GM21737 (cell line): ENCODE results near the gene OTUB2.
A peak's percentile ranks its signal among the peaks of the same experiment; 100 is the strongest.

Source experiments
- ATAC-seq: cut with Tn5 transposase; IDR thresholded peaks from one replicate; pipeline ENCODE4 v1.9.1; 2021; ENCODE audit warnings: mild to moderate bottlenecking, moderate library complexity; ENCODE audit not compliant: unreplicated experiment

The OTUB2 gene

DNA sequence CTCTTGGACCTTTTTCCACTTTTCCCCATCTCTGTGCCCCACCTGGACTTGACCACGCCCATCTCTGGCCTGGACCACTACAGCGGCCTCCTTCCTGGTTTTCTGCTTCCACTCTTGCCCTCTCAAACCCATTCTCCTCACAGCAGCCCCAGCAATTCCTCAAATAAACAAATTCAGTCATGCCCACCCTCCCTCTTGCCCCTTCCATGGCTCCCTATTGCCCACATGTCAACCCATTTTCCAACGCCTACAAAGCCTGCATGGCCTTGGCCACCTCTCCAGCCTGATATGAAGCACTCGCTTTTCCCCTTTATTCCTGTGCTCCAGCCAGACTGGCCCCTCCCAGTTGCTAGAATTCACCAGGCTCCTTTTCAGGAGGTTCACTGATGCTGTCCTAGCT is 5.9 kb upstream of the OTUB2 start:
- no peak for ATAC-seq

DNA sequence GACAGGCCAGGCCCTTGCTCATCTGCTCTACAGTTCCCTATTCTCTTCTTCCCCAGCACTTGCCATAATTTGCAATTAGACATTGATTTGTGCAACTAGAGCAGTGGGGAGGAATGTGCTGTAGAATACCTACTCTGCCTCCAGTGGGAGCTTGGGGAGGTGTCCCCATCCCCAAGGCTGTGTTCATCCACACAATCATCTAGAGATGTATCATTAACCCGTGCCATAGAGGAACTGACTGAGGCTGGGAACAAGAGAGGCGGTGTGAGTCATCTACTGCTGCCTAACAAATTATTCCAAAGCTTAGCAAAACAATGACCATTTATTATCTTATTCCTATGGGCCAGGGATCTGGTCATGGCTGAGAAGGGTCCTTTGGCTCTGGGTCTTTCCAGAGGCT is 5.1 kb upstream of the OTUB2 start:
- ATAC-seq, result no peak

DNA sequence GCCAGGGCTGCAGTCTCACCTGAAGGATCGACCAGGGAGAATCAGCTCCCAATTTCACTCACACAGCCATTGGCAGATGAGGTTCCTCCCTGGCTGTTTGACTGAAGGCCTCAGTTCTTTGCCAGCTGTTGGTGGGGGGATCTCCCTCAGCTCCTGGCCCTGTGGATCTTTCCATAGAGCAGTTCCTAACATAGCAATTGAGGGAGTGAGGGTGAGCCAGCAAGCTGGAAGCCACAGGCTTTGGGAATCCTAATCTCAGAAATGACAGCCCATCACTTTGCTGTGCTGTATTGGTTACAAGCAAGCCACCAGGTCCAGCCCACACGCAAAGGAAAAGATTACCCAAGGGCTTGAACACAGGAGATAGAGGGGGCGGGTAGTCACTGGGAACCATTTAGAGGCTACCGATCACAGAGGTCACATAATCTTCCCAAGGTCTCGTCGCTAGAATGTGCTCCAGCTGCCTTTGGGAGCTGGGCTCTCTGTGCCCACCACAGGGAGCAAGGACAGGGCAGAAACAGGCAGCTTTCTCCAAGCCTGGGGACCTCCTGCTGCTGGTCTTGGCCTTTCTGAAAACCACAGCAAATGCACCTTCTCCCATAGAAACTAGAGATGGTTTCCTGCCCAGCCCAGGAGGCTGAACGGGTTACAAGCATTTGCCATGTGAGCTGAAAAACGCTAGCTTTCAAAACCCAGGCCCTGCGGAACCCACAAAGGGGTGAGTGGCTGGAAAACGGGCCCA is 4.6 kb upstream of the OTUB2 start:
- no peak for ATAC-seq

DNA sequence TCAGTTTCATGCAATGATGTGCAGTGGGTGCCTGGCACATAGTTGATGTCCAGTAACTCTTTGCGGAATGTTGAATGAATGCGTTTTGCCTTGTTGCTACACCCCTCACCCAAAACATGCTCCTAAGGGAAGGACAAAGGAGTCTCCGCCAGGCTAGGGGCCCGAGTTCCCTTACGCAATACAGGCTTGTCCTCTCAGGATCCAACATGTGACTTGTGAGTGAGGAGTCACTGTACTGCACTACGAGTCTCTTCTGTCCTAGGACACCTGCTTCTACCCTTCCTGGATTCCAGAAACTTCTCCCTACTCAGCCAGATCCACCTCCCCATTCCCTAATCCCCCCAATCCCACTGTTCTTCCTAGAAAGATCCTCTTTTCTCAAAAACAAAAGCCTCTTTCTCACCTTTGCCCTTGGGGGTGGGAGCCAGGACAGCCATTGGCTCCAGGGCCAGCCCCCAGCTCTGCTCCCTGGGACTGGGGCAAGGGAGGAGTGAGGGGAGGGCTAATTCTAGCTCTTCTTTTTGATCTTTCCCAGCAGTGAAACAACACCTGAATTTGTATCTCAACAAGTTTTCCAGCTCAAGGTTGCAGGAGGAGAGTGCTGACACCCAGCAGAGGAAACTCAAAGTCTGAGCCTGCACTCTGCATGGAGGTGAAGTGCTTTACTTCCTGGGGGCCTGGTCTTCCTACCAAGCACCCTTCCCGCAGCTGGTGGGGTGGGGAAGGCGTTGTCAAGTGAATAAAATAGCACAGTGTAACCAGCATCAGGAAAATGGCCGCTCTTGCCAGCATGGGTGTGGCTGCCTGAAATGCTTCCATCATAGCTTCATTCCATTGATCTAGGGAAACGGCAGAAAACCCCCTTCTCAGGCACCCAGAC is 3.4 kb upstream of the OTUB2 start:
- ATAC-seq, result no peak

DNA sequence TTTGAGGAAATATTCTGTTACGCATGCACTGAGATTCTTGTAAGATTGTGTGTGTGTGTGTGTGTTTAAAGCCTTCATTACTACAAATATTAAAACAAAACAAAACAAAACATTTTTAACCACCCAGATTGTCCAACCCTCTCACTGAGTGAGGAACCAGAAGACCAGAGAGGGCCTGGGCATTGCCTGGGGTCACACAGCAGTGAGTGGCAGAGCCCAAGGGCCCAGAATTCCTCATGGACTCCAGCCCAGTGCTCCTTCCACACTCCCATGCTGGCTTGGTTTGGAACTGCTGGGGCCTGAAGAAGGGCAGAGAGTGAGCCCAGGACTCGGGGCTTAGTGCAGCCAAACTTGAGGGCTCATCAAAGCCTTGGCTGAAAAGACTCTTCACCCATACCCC is 1.6 kb upstream of the OTUB2 start:
- ATAC-seq, result no peak

DNA sequence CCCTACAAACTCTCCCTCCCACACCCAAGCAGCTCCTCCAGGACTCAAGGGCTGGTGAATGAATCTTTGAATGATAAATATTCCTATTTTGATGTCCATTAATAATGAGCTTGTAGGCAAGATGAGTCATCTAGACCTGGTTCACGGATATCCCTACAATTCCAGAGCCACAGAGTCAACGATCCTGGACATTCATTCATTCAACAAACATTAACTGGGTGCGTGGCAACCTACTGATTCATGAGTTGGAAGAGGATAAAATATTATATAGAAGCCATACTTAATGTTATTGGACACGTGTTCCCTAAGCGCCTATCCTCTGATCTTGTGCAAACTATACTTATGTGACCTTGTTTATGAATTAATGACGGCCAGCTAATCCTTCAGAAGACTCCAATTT is 420 bp upstream of the OTUB2 start:
- no peak for ATAC-seq

DNA sequence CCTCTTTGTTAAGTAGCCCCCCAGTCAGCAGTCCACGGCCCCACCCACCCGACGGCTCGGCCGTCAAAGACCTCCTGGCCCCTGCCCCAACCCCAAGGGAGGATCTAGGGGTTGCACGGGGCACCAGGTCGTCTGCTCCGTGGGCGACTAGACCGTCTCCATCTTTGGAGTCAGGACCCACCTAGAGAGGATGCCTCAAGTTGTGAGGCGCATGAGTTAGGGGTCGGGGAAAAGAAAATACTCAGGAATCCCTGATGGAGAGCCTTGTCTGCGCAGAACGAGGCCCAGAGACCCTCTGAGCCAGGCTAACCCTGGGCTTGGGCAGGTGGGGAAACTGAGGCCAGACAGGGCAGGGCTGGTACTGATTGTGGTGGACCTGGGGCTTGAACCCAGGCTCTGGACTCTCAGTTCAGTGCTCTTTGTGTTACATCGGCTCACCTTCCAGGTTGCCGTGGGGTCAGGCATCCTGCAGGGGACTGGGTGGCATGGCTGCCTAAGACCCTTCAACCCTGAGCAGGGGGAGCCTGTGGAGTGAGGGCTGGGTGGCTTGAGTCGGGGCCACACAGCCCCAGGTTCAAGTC is 839 bp downstream of the OTUB2 start:
- ATAC-seq, result no peak

DNA sequence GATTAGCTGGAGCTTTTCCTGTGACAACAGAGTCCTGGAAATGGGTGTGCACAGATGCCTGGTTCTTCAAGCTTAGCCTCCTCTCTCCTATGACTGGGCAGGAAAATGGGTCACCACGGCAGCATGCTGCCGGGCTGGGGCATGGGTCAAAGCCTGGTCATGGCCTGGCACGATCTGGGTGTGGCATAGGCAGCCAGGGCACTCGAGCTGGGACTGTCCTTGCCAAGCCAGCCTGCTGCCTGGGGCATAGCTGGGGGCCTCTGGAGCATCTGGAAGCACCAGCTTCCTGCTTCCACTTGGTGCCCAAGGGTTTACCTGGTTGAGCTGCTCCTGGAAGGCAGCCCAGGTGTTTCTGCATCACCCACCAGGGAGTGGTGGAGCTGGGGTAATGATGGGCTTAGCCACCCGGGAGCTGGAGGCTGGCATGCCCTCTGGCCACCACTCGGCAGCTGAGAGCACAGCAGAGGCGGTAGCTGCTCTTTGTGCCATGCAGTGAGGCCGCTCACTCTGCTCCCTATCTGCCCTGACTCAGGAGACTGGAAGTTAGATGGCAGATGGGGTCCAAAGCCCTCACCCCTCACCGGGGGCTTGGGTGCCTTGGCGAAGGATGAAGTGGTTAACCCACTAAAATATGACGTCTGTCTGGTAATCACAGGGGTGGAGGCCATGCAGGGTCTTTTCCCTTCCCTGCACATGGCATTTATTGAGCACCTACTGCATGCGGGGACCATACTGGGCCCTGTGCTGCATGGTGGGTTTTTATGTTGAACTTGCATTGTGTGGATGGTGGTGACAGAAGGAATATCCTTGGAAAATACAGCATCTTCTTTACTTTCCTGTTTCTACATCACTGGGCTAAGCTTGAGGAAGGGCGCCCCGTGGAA is 1.7 kb downstream of the OTUB2 start:
- no peak for ATAC-seq

DNA sequence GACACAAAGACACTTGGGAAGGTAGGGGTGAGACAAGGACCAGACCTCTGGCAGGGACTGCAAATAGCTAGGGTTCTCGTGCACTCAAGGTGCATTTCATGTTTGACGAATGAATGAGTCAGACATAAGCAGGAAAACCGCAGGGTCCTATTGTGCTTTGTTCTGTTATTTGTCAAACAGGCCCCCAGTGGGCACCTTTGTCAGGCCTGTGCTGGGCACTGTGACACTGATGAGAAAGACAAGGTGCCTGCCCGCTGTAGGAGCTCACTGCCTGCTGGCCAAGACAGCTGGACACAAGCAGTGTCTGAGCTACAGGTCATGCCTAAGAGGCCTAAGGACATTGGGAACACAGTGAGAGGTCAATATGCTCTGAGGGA is 2.3 kb downstream of the OTUB2 start:
- no peak for ATAC-seq

DNA sequence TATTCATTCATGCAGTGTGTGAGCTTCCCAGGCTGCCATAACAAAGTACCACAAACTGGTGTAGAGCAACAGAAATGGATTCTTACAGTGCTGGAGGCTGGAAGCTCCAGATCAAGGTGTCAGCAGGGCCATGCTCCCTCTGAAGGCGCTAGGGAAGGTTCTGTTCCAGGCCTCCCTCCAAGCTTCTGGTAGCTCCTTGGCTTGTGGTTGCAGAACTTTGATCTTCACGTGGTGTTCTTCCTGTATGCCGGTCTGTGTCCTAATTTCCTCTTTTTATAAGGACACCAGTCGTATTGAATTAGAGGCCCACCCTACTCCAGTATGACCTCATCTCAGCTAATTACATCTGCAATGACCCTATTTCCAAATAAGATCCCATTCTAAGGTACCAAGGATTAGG is 3.1 kb downstream of the OTUB2 start:
- no peak for ATAC-seq

DNA sequence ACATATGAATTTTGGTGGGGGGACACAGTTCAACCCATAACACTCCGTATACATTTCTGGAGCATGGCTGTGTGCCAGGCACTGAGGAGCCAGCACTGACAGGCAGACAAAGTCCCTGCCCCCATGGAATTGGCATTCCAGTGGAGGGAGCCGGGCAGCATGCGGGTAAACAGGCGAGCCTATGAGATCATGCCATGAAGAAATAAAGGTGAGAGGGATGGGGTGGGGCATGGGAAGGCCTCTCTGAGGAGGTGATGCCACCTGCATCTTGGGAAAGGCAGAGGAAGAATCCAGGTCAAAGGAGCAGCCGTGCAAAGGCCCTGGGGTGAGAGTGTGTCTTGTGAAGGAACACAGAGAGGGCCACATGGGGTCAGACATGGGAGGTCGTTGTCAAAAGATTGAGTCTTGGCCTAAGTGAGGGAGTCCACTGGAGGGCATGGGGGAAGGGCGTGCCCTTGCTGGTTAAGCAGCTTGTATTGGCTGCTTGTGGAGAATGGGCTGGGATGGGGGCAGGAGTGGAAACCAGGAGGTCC is 3.6 kb downstream of the OTUB2 start:
- ATAC-seq, result no peak

DNA sequence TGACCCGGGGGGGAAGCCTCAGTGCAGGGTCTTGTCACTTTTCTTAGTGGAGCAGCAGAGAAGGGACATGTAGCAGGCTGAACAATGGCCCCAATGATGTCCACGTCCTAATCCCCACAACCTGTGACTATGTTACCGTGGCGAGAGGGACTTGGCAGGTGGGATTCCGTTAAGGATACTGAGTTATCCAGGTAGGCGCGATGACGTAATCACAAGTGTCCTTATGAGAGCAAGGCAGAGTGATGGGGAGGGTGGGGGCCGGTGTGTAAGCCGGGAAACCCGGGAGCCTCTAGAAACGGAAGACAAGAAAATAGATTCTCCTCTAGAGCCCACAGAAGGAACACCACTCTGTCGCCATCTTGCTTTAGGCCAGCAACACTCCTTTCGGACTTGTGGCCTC is 4.4 kb downstream of the OTUB2 start:
- ATAC-seq, result no peak

DNA sequence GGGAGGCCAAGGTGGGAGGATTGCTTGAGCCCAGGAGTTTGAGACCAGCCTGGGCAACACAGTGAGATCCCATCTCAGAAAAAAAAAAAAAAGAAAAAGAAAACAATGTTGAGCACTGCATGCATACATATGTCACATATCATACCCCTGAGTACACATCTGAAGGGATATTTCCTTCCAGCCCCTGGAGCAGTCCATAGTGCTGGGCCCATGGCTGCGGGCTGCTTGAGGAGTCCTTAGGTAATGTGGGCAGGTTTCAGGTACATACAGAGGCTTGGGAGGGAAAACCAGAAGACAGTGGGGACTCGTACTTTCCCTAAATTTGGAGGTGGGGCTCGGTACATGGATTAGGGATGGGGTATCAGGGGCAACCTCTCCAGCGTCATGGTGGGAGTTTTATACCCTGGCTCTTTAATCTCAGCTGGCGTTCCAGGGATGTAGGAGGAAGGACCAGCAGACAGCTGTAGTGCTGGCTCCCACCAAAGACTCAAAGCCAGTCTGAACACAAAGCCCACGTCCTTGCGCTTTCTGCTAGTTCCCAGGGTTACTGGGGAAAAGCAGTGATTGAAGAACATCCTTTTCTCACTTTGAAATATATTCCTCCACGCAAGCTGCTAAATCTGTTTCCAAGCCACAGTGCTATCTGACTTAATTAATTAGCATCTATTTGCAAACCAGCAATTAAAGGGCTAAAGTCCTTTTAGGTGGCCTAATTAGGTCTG is 5.2 kb downstream of the OTUB2 start:
- ATAC-seq, result no peak

DNA sequence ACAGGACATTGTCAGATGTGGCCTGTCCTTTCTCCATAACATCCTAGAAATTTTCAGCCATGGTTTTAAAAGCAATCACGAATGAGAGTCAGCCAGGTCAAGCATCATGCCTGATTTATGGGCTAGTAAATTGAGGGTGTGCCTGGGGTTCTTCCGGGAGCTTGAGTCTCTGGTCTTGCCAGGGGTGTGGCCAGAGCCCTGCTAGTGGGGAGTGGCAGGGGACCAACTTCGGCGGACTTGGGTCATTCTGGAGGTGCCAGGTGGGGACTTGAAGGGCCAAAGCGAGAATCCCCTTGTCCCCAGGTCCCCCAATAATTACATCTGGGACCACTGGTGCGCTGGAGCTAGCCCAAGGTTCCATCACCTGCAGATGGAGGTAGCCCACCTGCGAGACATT is 5.7 kb downstream of the OTUB2 start:
- ATAC-seq, result no peak

DNA sequence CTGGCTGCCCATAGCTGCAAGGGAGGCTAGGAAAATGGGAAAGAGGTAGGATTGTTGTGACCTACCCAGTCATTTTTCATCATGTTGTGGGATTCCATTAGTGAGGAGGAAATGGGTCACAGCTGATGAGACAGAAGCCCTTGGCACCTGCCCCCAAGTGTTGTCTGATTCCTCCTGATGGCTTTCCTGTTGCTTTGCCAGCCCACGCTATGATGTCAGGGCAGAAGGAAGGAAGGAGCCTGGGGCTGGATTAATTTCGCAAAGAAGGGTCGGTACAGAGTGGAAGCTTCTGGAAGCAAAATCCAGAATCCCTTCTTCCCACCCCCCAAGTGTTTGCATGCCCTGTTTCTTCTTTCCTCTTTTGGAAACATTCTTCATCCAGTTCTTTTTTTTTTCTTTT is 8.7 kb downstream of the OTUB2 start:
- no peak for ATAC-seq

DNA sequence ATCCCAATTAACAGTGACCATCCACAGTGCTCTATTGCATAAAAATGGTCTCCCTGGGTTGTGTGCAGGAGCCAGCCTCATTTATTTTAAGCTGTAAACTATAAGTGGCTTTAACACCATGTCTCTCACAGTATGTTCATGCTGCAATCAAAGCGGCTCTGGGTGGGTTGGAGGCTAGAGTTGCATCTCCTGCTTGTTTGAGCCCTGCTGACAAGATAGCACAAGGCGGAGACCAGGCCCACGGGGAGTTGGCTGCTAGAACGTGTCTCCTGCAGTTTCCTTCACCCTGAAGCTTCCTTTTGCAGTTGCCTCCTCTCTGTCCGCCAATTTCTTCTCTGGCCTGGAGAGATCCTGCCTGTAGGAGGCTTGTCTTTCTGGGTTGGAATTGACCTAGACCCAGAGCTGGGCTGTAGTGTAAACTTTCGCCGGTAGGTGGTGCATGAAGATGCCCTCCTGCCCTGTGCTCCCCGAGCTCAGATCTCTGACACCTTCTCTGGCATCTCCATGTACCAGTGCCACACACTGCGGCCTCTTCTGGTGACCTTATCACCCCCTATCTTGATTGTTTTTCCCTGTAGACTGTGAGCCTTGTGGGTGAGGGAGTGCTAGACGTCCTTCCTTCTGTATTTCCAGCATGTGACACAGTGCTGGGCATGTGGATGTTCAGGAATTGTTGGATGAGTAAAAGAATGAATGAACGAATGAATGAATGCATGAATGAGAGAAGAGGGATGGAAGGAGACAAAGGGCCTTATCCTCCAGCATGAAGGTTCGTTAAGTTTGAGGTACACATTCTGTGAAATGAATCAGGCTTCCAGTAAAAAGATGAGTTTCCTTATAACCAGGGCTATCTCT is 10.4 kb downstream of the OTUB2 start:
- peak; percentile 85 for ATAC-seq

DNA sequence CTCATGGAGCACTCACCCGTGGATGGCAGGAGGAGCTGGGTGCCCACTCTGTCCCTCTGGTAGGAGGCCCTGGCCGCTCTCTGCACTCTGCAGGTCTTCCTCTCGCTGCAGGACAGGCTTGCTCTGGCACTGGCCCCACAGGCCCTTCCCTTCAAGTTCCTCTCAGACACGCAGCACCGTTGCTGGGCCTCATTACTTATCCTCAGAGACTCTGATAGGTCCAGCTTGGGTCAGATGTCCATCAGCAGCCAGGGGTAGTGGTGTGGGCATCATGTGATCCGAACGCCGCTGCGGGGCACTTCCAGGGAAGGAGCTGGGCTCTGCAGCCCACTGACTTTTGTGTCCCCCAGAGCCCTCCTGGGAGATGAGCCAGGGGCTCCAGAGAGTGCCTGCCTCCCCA is 11.8 kb downstream of the OTUB2 start:
- no peak for ATAC-seq

DNA sequence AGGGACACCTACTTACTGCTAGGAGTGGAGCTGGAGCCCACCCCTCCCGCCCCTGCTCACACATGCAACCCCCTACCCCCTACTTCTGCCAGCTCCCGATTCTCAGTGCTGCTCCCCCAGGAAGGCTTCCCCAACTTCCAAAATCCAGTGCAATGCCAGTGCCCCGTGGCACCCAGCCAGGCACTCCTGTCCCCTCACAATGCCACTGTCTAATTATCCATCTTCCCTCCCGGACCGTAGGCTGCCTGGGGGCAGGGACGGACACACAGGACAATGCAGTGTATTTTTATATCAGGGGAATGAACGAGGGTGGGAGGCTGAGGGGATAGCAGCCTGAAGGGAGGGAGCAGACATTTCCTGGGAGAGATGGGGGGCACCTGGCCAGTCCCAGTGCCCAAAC is 12.4 kb downstream of the OTUB2 start:
- ATAC-seq, result no peak

DNA sequence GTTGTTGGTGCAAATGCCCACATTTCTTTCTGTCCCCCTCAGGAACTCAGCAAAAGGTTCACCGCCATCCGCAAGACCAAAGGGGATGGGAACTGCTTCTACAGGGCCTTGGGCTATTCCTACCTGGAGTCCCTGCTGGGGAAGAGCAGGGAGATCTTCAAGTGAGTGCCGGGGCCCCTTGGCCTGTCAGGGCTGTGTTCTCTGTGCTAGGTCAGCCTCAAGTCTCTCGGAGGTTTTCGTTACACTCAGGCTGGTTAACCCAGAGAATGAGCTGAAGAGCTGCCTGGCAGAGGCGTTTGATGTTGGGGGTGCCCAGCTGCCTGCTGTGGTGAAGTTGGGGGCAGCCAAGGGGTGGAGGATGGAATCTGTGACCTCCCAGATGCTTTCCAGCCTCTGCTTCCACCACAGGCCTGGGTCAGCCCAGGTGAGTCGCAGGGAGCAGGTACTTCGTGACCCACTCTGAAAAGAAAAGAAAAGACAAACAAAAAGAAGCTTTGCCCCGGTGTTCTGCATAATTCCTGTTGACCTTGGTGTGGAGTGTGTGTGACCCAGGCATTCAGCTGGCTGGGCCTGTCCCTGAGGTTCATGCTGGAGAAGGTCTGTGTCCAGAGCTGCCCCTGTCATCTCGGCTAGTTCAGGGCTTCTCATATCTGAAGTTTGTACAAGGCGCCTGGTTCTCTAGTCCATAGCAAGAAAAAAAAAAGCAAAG is 12.9 kb downstream of the OTUB2 start:
- ATAC-seq, result no peak
